HK-2 (cell line): ENCODE measurements around the gene ELFN2.

ENCODE experiments used
- DNase-seq: peaks from one replicate; pipeline ENCODE4 v3.0.0-alpha.2; 2018; ENCODE audit not compliant: unreplicated experiment

ELFN2 gene

GRCh38 chr22:37454857-37455686 lies 27.8 kb upstream of the ELFN2 start:
- DNase-seq: peak; percentile 87

DNA sequence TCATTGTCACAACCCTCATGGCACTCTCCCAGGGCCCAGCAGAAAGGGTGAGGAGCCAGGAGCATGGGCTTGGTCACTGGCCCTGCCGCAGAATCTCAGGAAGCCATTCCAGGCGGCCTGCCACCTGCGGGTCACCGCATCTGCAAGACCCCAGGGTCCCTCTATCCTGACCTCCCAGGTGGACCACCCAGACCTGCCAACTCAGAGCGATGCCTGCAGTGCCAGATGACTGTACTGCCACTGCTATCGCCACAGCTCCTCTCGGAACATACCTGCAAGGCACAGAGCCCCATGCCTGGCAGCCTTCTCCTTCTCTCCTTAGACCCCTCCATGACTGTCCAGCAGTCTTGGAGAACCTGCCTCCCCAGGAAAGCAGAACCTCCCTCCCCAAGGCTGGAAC lies 26.4 kb upstream of the ELFN2 start:
- DNase-seq: no peak

GRCh38 chr22:37451218-37451617 lies 23.9 kb upstream of the ELFN2 start:
- no peak for DNase-seq

GRCh38 chr22:37449331-37450001 lies 22.2 kb upstream of the ELFN2 start:
- DNase-seq: no peak

DNA sequence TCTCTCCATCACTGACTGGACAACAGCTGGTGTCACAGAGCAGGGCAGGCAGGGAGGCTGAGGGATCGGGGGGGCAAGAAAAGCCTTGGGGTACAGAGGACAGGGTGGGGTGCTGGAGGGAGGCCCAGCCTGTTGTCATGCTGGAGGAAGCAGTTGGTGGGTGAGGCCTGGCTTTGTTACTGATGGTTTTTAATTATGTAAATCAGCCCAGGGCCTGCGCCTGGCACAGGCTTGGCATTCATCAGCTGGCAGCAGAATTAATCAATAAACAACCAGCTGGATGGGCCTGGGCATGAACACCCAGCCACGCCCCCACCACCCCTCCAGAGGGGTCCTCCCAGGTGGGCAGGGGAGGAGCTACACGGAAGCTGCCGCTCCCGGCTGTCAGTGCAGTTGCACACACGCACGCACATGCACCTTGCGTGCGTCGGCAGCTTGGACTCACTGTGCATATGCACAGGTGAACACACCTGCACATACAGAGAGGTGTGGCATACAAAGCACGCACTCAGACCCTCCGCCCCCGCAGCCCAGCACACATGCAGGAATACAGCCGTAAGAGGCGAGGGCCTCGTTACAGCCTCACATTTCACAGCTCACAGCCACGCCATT lies 21.3 kb upstream of the ELFN2 start:
- DNase-seq: no peak

GRCh38 chr22:37445501-37445900 lies 18.2 kb upstream of the ELFN2 start:
- no peak for DNase-seq

GRCh38 chr22:37443977-37444376 lies 16.7 kb upstream of the ELFN2 start:
- no peak for DNase-seq

DNA sequence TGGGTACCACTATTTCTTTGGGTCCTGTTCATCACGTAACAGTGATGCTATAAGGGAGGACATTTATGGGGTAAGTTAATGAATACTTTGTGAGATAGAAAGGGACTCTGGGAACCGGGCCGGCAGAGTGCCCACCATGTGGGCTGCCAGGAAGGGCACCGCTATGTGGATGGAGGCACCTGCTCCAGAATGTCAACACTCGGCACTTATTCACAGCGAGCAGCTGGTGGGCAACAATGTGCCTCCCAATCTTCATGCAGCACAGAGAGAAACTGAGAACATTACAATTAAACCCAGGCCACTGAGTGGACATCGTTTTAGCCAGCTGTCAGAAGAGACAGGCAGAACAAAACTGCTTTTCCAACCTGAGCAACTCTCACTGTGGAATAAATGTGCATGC lies 15.8 kb upstream of the ELFN2 start:
- no peak for DNase-seq

GRCh38 chr22:37442537-37442936 lies 15.3 kb upstream of the ELFN2 start:
- no peak for DNase-seq

DNA sequence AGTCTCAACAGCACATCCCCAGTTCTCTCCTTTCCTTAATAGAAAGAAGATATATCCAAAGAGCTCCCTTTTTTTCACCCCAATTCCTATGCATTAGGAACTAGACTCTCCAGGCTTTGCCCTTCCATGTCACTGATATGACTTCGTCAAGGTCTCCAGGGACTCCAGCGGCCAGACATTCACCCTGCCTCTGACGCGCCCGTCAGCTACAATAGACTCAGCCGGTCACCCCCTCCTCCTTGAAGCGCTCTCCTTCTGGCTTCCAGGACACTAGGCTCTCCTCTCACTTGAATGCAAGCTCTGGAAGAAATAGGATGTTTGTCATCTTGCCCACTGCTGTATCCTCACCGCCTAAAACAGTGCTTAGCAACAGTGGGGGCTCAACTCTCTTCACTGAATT lies 14.9 kb upstream of the ELFN2 start:
- DNase-seq: no peak

DNA sequence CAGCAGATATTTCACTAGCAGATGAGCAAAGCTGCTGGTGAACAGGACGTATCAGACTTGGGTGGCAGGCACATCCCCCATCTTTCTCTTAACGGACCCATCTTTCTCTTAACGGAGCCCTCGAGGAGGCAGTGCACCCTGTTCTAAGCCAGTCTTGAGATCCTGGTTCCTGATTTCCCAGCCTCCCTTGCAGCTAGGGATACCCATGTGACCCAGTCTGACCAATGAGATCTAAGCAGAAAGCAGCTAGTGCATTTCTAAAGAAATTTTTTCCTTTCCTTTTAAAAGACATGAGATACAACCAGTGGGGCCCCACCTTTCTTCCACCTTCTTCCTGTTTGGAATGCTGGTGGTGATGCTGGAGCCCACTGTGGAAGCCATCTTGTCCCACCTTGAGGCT lies 13.6 kb upstream of the ELFN2 start:
- DNase-seq: no peak

DNA sequence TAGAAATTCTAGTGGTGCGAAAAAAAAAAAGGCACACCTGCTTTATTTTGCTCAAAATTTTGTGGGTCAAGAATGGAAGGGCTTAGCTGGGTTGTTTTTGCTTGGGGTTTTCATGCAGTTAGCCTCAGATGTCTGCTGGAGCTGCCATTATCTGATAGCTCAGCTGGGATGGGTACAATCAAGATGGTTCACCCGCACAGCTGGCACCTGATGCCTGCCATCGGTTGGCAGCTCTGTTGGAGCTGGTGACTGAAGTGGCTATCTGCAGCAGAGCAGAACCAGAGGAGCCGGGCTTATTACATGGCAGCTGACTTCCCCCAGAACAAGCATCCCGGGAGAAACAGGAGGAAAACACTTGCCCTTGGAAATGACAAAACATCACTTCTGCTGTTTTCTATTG lies 12.1 kb upstream of the ELFN2 start:
- DNase-seq: no peak

DNA sequence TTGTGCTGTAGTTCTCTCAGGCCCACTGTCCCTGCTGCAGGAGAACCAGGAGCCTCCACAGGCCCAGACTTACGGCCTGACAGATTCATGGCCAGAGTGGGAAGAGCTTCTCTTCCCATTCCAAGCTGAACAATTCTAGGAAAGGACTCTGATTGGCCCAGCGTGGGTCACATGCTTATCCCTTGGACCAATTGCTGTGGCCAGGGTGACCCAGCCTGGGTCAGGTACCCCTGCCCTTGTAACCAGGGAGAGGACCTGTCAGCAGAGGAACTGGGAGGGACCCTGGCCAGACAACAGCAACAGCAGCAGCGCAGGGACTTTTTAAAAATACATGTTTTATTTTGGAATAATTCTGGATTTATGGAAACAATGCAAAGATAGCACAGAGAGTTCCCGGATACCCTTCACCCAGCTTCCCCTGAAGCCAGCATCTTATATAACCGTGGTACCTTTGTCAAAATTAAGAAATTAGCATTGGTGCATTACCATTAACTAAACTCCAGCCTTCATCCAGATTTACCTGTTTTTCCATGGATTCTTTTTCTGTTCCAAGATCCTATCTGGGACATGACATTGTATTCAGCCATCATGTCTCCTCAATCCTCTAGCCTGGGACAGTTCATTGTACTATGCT lies 8.8 kb upstream of the ELFN2 start:
- DNase-seq: no peak

DNA sequence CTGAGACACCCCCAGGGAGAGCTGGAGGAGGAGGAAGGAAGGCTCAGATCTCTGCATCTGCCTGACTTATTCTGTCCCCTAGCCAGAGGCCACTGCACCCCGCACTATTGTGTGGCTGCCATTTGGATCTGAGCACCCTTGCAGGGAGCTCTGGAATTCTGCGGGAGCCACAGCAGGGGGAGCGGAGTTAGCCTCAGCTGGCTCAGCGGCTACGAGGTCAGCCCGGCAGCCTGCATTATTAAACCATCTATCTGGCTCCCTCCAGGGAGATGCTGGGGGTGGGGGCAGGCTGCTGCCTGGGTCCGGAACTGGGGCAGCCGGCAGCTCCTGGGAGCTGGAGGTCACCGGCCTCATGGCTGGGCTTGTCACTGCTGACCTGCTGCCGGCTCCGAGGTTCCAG lies 6.5 kb upstream of the ELFN2 start:
- no peak for DNase-seq

DNA sequence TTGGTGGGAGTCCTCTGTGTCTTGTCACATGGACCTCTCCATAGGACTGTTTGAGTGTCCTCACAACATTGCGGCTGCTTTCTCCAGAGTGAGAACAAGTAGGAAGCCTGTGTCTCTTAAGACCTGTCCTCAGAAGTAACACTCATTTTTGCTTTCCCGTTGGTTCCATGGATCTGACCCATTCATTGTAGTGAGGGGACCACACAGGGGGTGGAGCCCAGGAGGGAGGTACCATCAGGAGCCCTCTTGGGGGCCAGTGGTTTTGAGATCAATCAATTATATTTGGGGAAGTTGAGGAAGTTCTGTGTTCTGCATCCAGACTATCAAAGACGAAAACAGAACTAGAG lies 5.4 kb upstream of the ELFN2 start:
- no peak for DNase-seq

- peak; percentile 88 for DNase-seq
These were observed 4.8 kb upstream of the ELFN2 start for GRCh38 chr22:37431801-37432707.

DNA sequence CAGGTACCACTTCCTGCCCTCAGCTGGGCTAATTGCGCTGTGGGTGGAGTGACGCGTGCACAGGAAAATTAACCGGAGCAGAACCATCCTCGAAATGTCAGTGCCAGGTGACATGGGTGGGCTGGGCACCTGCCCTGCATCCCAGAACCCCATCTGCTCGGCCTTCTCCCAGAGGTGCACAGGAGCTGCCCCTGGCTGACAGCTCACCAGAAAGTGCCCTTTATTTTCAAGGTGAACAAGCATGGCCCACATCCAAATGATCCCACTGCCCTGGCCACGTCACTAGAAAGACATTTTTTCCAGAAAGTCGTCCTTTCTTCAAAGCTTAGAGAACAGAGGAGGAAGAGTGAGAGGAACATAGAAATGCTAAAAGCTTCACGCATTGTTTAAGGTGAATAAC lies 4.1 kb upstream of the ELFN2 start:
- peak; percentile 73 for DNase-seq

GRCh38 chr22:37430941-37431340 lies 3.7 kb upstream of the ELFN2 start:
- peak; percentile 32 for DNase-seq

DNA sequence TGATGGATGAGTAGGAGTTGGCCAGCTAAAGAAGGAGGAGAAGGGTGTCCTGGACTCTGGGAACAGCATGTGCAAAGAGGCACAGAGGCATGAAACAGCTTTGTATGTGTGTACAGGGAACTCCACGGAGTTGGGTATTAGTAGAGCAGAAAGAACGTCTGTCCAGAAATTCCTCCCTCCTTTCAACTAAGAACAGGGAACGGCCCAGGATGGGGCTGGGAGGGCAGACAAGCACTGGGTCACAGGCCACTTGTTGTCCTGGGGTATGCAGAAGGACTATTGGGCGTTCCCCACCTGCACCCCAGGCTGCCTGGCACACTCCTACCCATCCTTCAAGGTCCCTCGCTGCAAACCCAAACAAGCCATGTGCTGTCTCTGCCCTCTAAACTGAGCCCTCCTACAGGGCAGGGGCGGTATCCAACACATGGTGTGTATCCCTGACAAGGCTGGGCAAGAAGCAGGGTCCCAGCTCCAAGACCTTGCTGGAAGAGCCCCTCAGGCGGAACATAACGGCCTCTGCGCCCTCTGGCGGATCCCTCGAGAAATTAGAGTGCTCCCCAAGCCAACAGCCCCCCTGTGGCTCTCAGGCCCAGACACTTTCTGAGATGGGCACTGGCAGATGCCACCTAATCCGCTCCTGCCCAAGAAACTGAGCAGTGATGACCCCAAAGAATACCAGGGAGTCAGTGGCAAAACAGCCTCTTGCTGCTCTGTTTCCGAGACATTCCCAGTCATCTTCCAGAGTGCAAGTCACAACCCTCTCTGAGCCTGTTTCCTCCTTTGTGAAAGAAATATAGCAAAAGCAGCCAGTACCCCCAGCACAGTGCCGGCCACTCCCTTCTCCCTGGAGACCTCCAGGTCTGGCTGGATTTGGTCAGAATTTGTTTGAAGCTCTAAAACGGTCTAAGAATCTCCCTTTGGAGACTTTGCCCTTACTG lies 1.6 kb upstream of the ELFN2 start:
- DNase-seq: no peak
